Measurements from ENCODE around the gene LSM14B. TPM values are rescaled to one million over a fixed set of nuclear protein-coding genes. Genes with fewer than 3 reads are reported as not detected.

LSM14B gene
- total RNA-seq, 1 experiment from 2014 or later = 51.8 TPM

GRCh38 chr20:62151225-62151624 is 28.9 kb downstream of the LSM14B start:
- POLR2A ChIA-PET (ENCODE audit: unreplicated experiment) = no interaction called here

GRCh38 chr20:62151835-62152364 is 29.6 kb downstream of the LSM14B start:
- intact Hi-C loops (cut with micrococcal nuclease) = no loop called here
- peaks cover 18% of the 10 kb centered on the region for H3K4me1 ChIP-seq (ENCODE audit: insufficient read depth, low read length)
- H3F3A ChIP-seq (ENCODE audit: low read length, unreplicated experiment) = no peaks in the 10 kb centered on the region
- BruUV-seq (replicated peaks) = no TSS peak
- no peaks in the 10 kb centered on the region for H3K9me3 ChIP-seq (ENCODE audit: low read length)
- peaks cover 53% of the 10 kb centered on the region for H4K20me1 ChIP-seq (ENCODE audit: low read length)
- no peak overlapping the region for H2AFZ ChIP-seq (ENCODE audit: low read length)
- ChIA-PET POLR2A (ENCODE audit: unreplicated experiment) (no interaction called here), CTCF (no interaction called here)
- H3K79me2 ChIP-seq (ENCODE audit: low read length) = peaks cover 97% of the 10 kb centered on the region
- TF ChIP-seq EZH2 (IDR thresholded peaks at IDR 0.05; ENCODE audit: low read length, unreplicated experiment) = no peak
- no peak for TF ChIP-seq CTCF (conservative IDR thresholded peaks at IDR 0.05; ENCODE audit: low read depth, low read length)
- no peak for TF ChIP-seq EZH2phosphoT487 (IDR thresholded peaks at IDR 0.05; ENCODE audit: borderline replicate concordance, low read length)
- no peaks in the 10 kb centered on the region for H3K27me3 ChIP-seq (ENCODE audit: low read length)
- H3K36me3 ChIP-seq (ENCODE audit: low read depth, low read length) = peaks cover 15% of the 10 kb centered on the region
- H3K9me2 ChIP-seq (replicated peaks; ENCODE audit: low read length) = no peaks in the 10 kb centered on the region
- no peak overlapping the region for H3K27ac ChIP-seq (ENCODE audit: low read length)
- H3K9ac ChIP-seq (ENCODE audit: low read length) = no peak overlapping the region
- no peak overlapping the region for H3K4me2 ChIP-seq (ENCODE audit: low read length)
- DNase-seq (no peak), ATAC-seq (no peak)
- H3K4me3 ChIP-seq (ENCODE audit: low read length) = no peak overlapping the region

More at GRCh38 chr20:62151225-62151624, 28.9 kb downstream of the LSM14B start:
- Histone ChIP-seq H3K79me2 (ENCODE audit: low read length) (peaks cover 97% of the 10 kb centered on the region), H3F3A (ENCODE audit: low read length, unreplicated experiment) (no peaks in the 10 kb centered on the region), H3K27me3 (ENCODE audit: low read length) (no peaks in the 10 kb centered on the region), H3K4me3 (ENCODE audit: low read length) (no peak overlapping the region), H2AFZ (ENCODE audit: low read length) (no peak overlapping the region), H3K4me1 (ENCODE audit: insufficient read depth, low read length) (peaks cover 18% of the 10 kb centered on the region), H3K36me3 (ENCODE audit: low read depth, low read length) (peaks cover 15% of the 10 kb centered on the region), H3K27ac (ENCODE audit: low read length) (no peak overlapping the region), H4K20me1 (ENCODE audit: low read length) (peaks cover 54% of the 10 kb centered on the region), H3K9ac (ENCODE audit: low read length) (no peak overlapping the region), H3K9me3 (ENCODE audit: low read length) (no peaks in the 10 kb centered on the region), H3K4me2 (ENCODE audit: low read length) (no peak overlapping the region), H3K9me2 (replicated peaks; ENCODE audit: low read length) (no peaks in the 10 kb centered on the region)
- no peak for DNase-seq
- intact Hi-C loops (cut with micrococcal nuclease) = no loop called here
- CTCF ChIA-PET = no interaction called here
- BruUV-seq (replicated peaks) = no TSS peak
- no peak for ATAC-seq
- TF ChIP-seq EZH2 (IDR thresholded peaks at IDR 0.05; ENCODE audit: low read length, unreplicated experiment) = no peak
- no peak for TF ChIP-seq EZH2phosphoT487 (IDR thresholded peaks at IDR 0.05; ENCODE audit: borderline replicate concordance, low read length)
- no peak for TF ChIP-seq CTCF (conservative IDR thresholded peaks at IDR 0.05; ENCODE audit: low read depth, low read length)

GRCh38 chr20:62155428-62156253 is 33.4 kb downstream of the LSM14B start:
- peak; percentile 83 for ATAC-seq
- H3K27ac ChIP-seq (ENCODE audit: low read length) = peak overlapping the region; percentile 16; the same call in 1 of the 2 replicates
- POLR2A ChIA-PET (ENCODE audit: unreplicated experiment) = no interaction called here
- H2AFZ ChIP-seq (ENCODE audit: low read length) = no peak overlapping the region
- H3K79me2 ChIP-seq (ENCODE audit: low read length) = peaks cover 84% of the 10 kb centered on the region
- no peak overlapping the region for H3K4me3 ChIP-seq (ENCODE audit: low read length)
- H3K9ac ChIP-seq (ENCODE audit: low read length) = no peak overlapping the region
- DNase-seq = peak; percentile 98
- intact Hi-C loops (cut with micrococcal nuclease) = no loop called here
- H3K36me3 ChIP-seq (ENCODE audit: low read depth, low read length) = peaks cover 15% of the 10 kb centered on the region
- H4K20me1 ChIP-seq (ENCODE audit: low read length) = peaks cover 30% of the 10 kb centered on the region
- no peak for TF ChIP-seq EZH2phosphoT487 (IDR thresholded peaks at IDR 0.05; ENCODE audit: borderline replicate concordance, low read length)
- TF ChIP-seq EZH2 (IDR thresholded peaks at IDR 0.05; ENCODE audit: low read length, unreplicated experiment) = no peak
- TF ChIP-seq CTCF (conservative IDR thresholded peaks at IDR 0.05; ENCODE audit: low read depth, low read length) = no peak; the same call in 1 of the 2 replicates
- H3K27me3 ChIP-seq (ENCODE audit: low read length) = no peaks in the 10 kb centered on the region
- H3K9me2 ChIP-seq (replicated peaks; ENCODE audit: low read length) = no peaks in the 10 kb centered on the region
- H3K4me2 ChIP-seq (ENCODE audit: low read length) = peak overlapping the region; percentile 40
- H3K4me1 ChIP-seq (ENCODE audit: insufficient read depth, low read length) = peaks cover 27% of the 10 kb centered on the region
- H3F3A ChIP-seq (ENCODE audit: low read length, unreplicated experiment) = no peaks in the 10 kb centered on the region
- BruUV-seq (replicated peaks) = no TSS peak
- CTCF ChIA-PET = interaction anchor here (0.7 kb wide), 1 partner anchor 34 kb away, joined by 4 read pairs; no protein-coding TSS in a partner anchor
- no peaks in the 10 kb centered on the region for H3K9me3 ChIP-seq (ENCODE audit: low read length)
